MCF 10A (cell line): ENCODE data around the gene SLC6A17. TPM values are rescaled to one million over a fixed set of nuclear protein-coding genes. Genes with fewer than 3 reads are reported as not detected.

ENCODE experiments used
- BruUV-seq: library from RNA; stranded (reverse); fragments of 400-500 nt; replicated peaks from 2 replicates; lab custom pipeline; 2021; lab: Mats Ljungman, UMichigan
- CTCF ChIA-PET: fragments of 300-600 bp; sonication (Branson Sonifier 250); formaldehyde crosslinking; extraction: SDS; loops from one replicate; lab custom pipeline; 2021; ENCODE audit warnings: antibody characterized with exemption, inconsistent platforms; lab: Yijun Ruan, JAX
- POLR2A ChIA-PET: fragments of 300-600, 350-650 bp; sonication (Branson Sonifier 250); formaldehyde crosslinking; extraction: SDS; loops from one replicate; lab custom pipeline; 2020; ENCODE audit warnings: antibody characterized with exemption, inconsistent platforms; lab: Yijun Ruan, JAX
- DNase-seq: peaks from one replicate; pipeline ENCODE4 v3.0.0-alpha.2; 2018; ENCODE audit not compliant: unreplicated experiment
- H3K27ac Mint-ChIP-seq: one replicate; pipeline ENCODE4 v1.8.0; 2022; ENCODE audit warnings: mild to moderate bottlenecking, low read depth, mixed read lengths; ENCODE audit not compliant: unreplicated experiment
- H3K27me3 Mint-ChIP-seq: one replicate; pipeline ENCODE4 v1.8.0; 2022; ENCODE audit warnings: mixed read lengths; ENCODE audit not compliant: insufficient read depth, unreplicated experiment
- H3K36me3 Mint-ChIP-seq: one replicate; pipeline ENCODE4 v1.8.0; 2022; ENCODE audit warnings: mild to moderate bottlenecking, moderate library complexity, mixed read lengths; ENCODE audit not compliant: insufficient read depth, unreplicated experiment
- H3K4me1 Mint-ChIP-seq: one replicate; pipeline ENCODE4 v1.8.0; 2022; ENCODE audit warnings: mixed read lengths; ENCODE audit not compliant: insufficient read depth, unreplicated experiment
- H3K4me3 Mint-ChIP-seq: one replicate; pipeline ENCODE4 v1.8.0; 2022; ENCODE audit warnings: mild to moderate bottlenecking, moderate library complexity, mixed read lengths; ENCODE audit not compliant: unreplicated experiment
- H3K9me3 Mint-ChIP-seq: one replicate; pipeline ENCODE4 v1.8.0; 2022; ENCODE audit warnings: mixed read lengths; ENCODE audit not compliant: unreplicated experiment
- CTCF ChIP-seq: fragments of 200-600 bp; IDR thresholded peaks from one replicate; pipeline ENCODE4 v1.8.0; 2022; ENCODE audit warnings: antibody characterized with exemption, mild to moderate bottlenecking; ENCODE audit not compliant: unreplicated experiment
- intact Hi-C: fragments of 100-400 bp; cut with micrococcal nuclease; formaldehyde crosslinking; loops from 2 replicates; pipeline ENCODE4 v1.14.1; 2022
- total RNA-seq: library from RNA; stranded (reverse); gene quantifications from 2 replicates; pipeline ENCODE4 v1.2.3, GENCODE V29; 2022

The SLC6A17 gene
- total RNA-seq, 1 experiment from 2014 or later = not detected

- no peak for TF ChIP-seq CTCF
- no peak for DNase-seq
- no TSS peak for BruUV-seq
- intact Hi-C loops = no loop called here
- Mint-ChIP-seq H3K36me3 (no peaks in the 10 kb centered on the region), H3K9me3 (no peaks in the 10 kb centered on the region), H3K27me3 (no peaks in the 10 kb centered on the region), H3K4me1 (no peaks in the 10 kb centered on the region), H3K27ac (no peak overlapping the region), H3K4me3 (no peak overlapping the region)
- CTCF ChIA-PET = interaction anchor here (0.6 to 4.4 kb wide), 3 partner anchors 22 to 33 kb away, joined by 3 to 22 read pairs (median 6); no protein-coding TSS in a partner anchor
- POLR2A ChIA-PET = interaction anchor here (1.2 kb wide), 1 partner anchor 25 kb away, joined by 3 read pairs; no protein-coding TSS in a partner anchor
Measured at GRCh38 chr1:110241516-110241915, 91.2 kb downstream of the SLC6A17 start.

GRCh38 chr1:110242062-110242461 is 91.8 kb downstream of the SLC6A17 start:
- ChIA-PET CTCF (interaction anchor here (4.4 kb wide), 1 partner anchor 34 kb away, joined by 22 read pairs; no protein-coding TSS in a partner anchor), POLR2A (interaction anchor here (1.2 kb wide), 1 partner anchor 24 kb away, joined by 3 read pairs; no protein-coding TSS in a partner anchor)
- intact Hi-C loops = no loop called here
- Mint-ChIP-seq H3K9me3 (no peaks in the 10 kb centered on the region), H3K36me3 (no peaks in the 10 kb centered on the region), H3K4me3 (no peak overlapping the region), H3K4me1 (no peaks in the 10 kb centered on the region), H3K27me3 (no peaks in the 10 kb centered on the region), H3K27ac (no peak overlapping the region)
- no peak for TF ChIP-seq CTCF
- DNase-seq = no peak
- BruUV-seq = no TSS peak

GRCh38 chr1:110242731-110243130 is 92.4 kb downstream of the SLC6A17 start:
- ChIA-PET CTCF (no interaction called here), POLR2A (no interaction called here)
- H3K4me1 Mint-ChIP-seq = no peaks in the 10 kb centered on the region
- no peaks in the 10 kb centered on the region for H3K9me3 Mint-ChIP-seq
- no peak overlapping the region for H3K27ac Mint-ChIP-seq
- intact Hi-C loops = no loop called here
- H3K36me3 Mint-ChIP-seq = no peaks in the 10 kb centered on the region
- no peak overlapping the region for H3K4me3 Mint-ChIP-seq
- no peak for DNase-seq
- BruUV-seq = no TSS peak
- TF ChIP-seq CTCF = no peak
- H3K27me3 Mint-ChIP-seq = no peaks in the 10 kb centered on the region

- Mint-ChIP-seq H3K4me1 (no peaks in the 10 kb centered on the region), H3K27me3 (no peaks in the 10 kb centered on the region), H3K27ac (peak overlapping the region; percentile 28), H3K4me3 (no peak overlapping the region), H3K9me3 (no peaks in the 10 kb centered on the region), H3K36me3 (no peaks in the 10 kb centered on the region)
- no peak for DNase-seq
- TF ChIP-seq CTCF = no peak
- POLR2A ChIA-PET = no interaction called here
- CTCF ChIA-PET = no interaction called here
- no TSS peak for BruUV-seq
- intact Hi-C loops = no loop called here
Measured at GRCh38 chr1:110243146-110243545, 92.9 kb downstream of the SLC6A17 start.
